Vagina (tissue), 2 donors: ENCODE results near the gene PRKCI.

Experiments
- POLR2A ChIP-seq, 2 donors: fragments of 450-650 bp; IDR thresholded peaks; one replicate each; pipeline ENCODE4 v1.6.1; 2017; ENCODE audit warnings: antibody characterized with exemption in 2 of 2, mild to moderate bottlenecking in 2 of 2, moderate library complexity in 2 of 2
- POLR2AphosphoS5 ChIP-seq, 2 donors: sonication (generic); formaldehyde crosslinking; IDR thresholded peaks; one replicate each; pipeline ENCODE4 v1.9.0; 2017; ENCODE audit warnings: antibody characterized with exemption in 2 of 2, mild to moderate bottlenecking in 2 of 2, low read depth in 1 of 2; ENCODE audit not compliant: insufficient read depth in 1 of 2
- TF ChIP-seq, protein P1 (sequence below), 3 experiments: fragments of 450-650 bp in 2 of 3; fragments of 200-600 bp in 1 of 3; sonication (generic) in 1 of 3; IDR thresholded peaks; one replicate each; pipeline ENCODE4 v1.5.1; 2017 to 2019; ENCODE audit warnings: antibody characterized with exemption in 3 of 3, mild to moderate bottlenecking in 2 of 3, moderate library complexity in 2 of 3

DNA sequence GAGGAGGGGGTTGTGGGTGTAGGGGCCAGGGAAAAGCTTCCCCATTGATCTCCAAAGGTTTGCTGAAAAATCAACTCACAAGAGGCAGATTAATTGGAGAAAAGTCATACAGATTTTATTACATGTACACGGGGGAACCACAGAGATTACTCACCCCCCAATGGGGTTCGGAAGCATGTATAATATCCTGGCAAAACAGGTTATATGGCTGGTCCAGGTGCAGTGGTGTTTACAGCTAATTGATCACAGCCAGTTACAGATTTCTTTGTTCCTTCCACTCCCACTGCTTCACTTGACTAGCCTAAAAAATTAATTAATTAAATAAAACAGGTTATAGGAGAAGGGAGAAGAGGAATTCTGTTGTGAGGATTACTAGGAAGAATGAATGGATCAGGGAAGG, 22.4 kb downstream of the PRKCI start:
- TF ChIP-seq, protein P1, sequence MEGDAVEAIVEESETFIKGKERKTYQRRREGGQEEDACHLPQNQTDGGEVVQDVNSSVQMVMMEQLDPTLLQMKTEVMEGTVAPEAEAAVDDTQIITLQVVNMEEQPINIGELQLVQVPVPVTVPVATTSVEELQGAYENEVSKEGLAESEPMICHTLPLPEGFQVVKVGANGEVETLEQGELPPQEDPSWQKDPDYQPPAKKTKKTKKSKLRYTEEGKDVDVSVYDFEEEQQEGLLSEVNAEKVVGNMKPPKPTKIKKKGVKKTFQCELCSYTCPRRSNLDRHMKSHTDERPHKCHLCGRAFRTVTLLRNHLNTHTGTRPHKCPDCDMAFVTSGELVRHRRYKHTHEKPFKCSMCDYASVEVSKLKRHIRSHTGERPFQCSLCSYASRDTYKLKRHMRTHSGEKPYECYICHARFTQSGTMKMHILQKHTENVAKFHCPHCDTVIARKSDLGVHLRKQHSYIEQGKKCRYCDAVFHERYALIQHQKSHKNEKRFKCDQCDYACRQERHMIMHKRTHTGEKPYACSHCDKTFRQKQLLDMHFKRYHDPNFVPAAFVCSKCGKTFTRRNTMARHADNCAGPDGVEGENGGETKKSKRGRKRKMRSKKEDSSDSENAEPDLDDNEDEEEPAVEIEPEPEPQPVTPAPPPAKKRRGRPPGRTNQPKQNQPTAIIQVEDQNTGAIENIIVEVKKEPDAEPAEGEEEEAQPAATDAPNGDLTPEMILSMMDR (IDR thresholded peaks at IDR 0.05): no peak
- TF ChIP-seq POLR2A (IDR thresholded peaks at IDR 0.05) (no peak), POLR2AphosphoS5 (IDR thresholded peaks at IDR 0.05; ENCODE audit: insufficient read depth in 1 of 2, low read depth in 1 of 2) (no peak)
